CD14-positive monocyte (primary cell): ENCODE measurements around the gene ADAMTSL1. TPM values are rescaled to one million over a fixed set of nuclear protein-coding genes. Genes with fewer than 3 reads are reported as not detected.

ENCODE experiments used
- DNase-seq, 3 donors: peaks; one replicate each; pipeline ENCODE4 v3.0.0-alpha.2; 2011 to 2022
- H2AFZ ChIP-seq: 2 replicates; pipeline ENCODE4 v1.6.0; 2012; ENCODE audit warnings: mild to moderate bottlenecking, low read depth, low read length, inconsistent platforms; ENCODE audit not compliant: insufficient read depth, poor library complexity, severe bottlenecking
- H3K27ac ChIP-seq, 2 donors: 1 replicate in 1 of 2; 2 replicates in 1 of 2; pipeline ENCODE4 v1.5.1; 2012 to 2013; ENCODE audit warnings: low read length in 2 of 2, control low read depth in 1 of 2, inconsistent platforms in 1 of 2, low read depth in 1 of 2, mild to moderate bottlenecking in 1 of 2
- H3K27me3 ChIP-seq, 2 donors: one replicate each; pipeline versions ENCODE4 v1.6.0 to v1.6.1; 2011 to 2013; ENCODE audit warnings: low read length in 2 of 2; ENCODE audit not compliant: control insufficient read depth in 2 of 2, insufficient read depth in 2 of 2
- H3K36me3 ChIP-seq, 2 donors: replicated peaks in 1 of 2; 1 replicate in 1 of 2; 2 replicates in 1 of 2; pipeline versions ENCODE4 v1.5.1 to v1.6.1; 2012 to 2013; ENCODE audit warnings: low read length in 2 of 2, control low read depth in 1 of 2, inconsistent platforms in 1 of 2, mild to moderate bottlenecking in 1 of 2; ENCODE audit not compliant: insufficient read depth in 2 of 2, control insufficient read depth in 1 of 2
- H3K4me1 ChIP-seq, 2 donors: 1 replicate in 1 of 2; 2 replicates in 1 of 2; pipeline versions ENCODE4 v1.5.1 to v1.6.1; 2012 to 2013; ENCODE audit warnings: low read length in 2 of 2, control low read depth in 1 of 2, inconsistent platforms in 1 of 2, mild to moderate bottlenecking in 1 of 2, moderate library complexity in 1 of 2; ENCODE audit not compliant: insufficient read depth in 2 of 2, control insufficient read depth in 1 of 2
- H3K4me2 ChIP-seq: replicated peaks from 2 replicates; pipeline ENCODE3; 2012; ENCODE audit warnings: low read length, moderate library complexity, mild to moderate bottlenecking; ENCODE audit not compliant: poor library complexity, severe bottlenecking; ENCODE audit errors: extremely low read depth
- H3K4me3 ChIP-seq, 3 experiments: fragments of 200-600 bp in 1 of 3; sonication (generic) in 1 of 3; replicated peaks in 1 of 3; 1 replicate in 2 of 3; 2 replicates in 1 of 3; pipeline ENCODE4 v1.5.1; 2011 to 2013; ENCODE audit warnings: low read length in 3 of 3, mild to moderate bottlenecking in 3 of 3, control low read depth in 2 of 3, low read depth in 2 of 3, inconsistent platforms in 1 of 3, moderate library complexity in 1 of 3
- H3K79me2 ChIP-seq: 2 replicates; pipeline ENCODE4 v1.6.0; 2012; ENCODE audit warnings: mild to moderate bottlenecking, control low read depth, inconsistent platforms, low read length, moderate library complexity; ENCODE audit not compliant: insufficient read depth
- H3K9ac ChIP-seq: 2 replicates; pipeline ENCODE4 v1.6.0; 2017; ENCODE audit warnings: low read length, mild to moderate bottlenecking; ENCODE audit not compliant: insufficient read depth, poor library complexity, severe bottlenecking
- H3K9me3 ChIP-seq, 2 donors: replicated peaks in 1 of 2; 1 replicate in 1 of 2; 2 replicates in 1 of 2; pipeline versions ENCODE4 v1.5.1 to v1.6.1; 2012 to 2013; ENCODE audit warnings: low read length in 2 of 2, control low read depth in 1 of 2; ENCODE audit not compliant: control insufficient read depth in 1 of 2, insufficient read depth in 1 of 2
- H4K20me1 ChIP-seq: 2 replicates; pipeline ENCODE4 v1.6.0; 2012; ENCODE audit warnings: mild to moderate bottlenecking, low read length, control low read depth, moderate library complexity; ENCODE audit not compliant: insufficient read depth
- H3K27ac Mint-ChIP-seq, 7 donors: one replicate each; pipeline ENCODE4 v1.8.0; 2020; ENCODE audit warnings: mild to moderate bottlenecking in 7 of 7, mixed read lengths in 7 of 7, moderate library complexity in 6 of 7, inconsistent platforms in 2 of 7
- H3K27me3 Mint-ChIP-seq, 3 donors: one replicate each; pipeline ENCODE4 v1.8.0; 2021 to 2022; ENCODE audit warnings: low read depth in 3 of 3, mild to moderate bottlenecking in 3 of 3, mixed read lengths in 3 of 3, moderate library complexity in 3 of 3, inconsistent platforms in 1 of 3
- H3K36me3 Mint-ChIP-seq, 2 donors: one replicate each; pipeline ENCODE4 v1.8.0; 2020; ENCODE audit warnings: mixed read lengths in 2 of 2, inconsistent platforms in 1 of 2, mild to moderate bottlenecking in 1 of 2
- H3K4me1 Mint-ChIP-seq: one replicate; pipeline ENCODE4 v1.8.0; 2020; ENCODE audit warnings: mild to moderate bottlenecking, mixed read lengths
- H3K4me3 Mint-ChIP-seq, 2 donors: one replicate each; pipeline ENCODE4 v1.8.0; 2020; ENCODE audit warnings: mild to moderate bottlenecking in 2 of 2, mixed read lengths in 2 of 2, moderate library complexity in 1 of 2
- H3K9me3 Mint-ChIP-seq, 7 donors: one replicate each; pipeline ENCODE4 v1.8.0; 2020 to 2022; ENCODE audit warnings: mixed read lengths in 7 of 7, mild to moderate bottlenecking in 6 of 7, moderate library complexity in 6 of 7, inconsistent platforms in 2 of 7
- WGBS: methylation state at CpG from one replicate; pipeline ENCODE4 v1.1.5; 2013; ENCODE audit warnings: missing lambda C conversion rate; ENCODE audit not compliant: insufficient coverage; 5-methylcytosine and 5-hydroxymethylcytosine counted together
- intact Hi-C, 2 donors: fragments of 100-400 bp; cut with micrococcal nuclease; formaldehyde crosslinking; loops; one replicate each; pipeline versions ENCODE4 v1.15.0 to v1.15.1; 2023
- polyA plus RNA-seq, 3 donors: library from polyadenylated mRNA; depleted of rRNA in 1 of 3; unstranded in 2 of 3; stranded (reverse) in 1 of 3; fragments of 300-500 nt in 2 of 3; fragments of >200 nt in 1 of 3; fragmentation: Illumina TruSeq in 2 of 3; gene quantifications; 1 replicate in 2 of 3; 2 replicates in 1 of 3; pipeline ENCODE4 v1.2.3, GENCODE V29; 2012 to 2021
- TF ChIP-seq, protein P1 (sequence below): fragments of 200-600 bp; IDR thresholded peaks from one replicate; pipeline ENCODE4 v1.8.0; 2022; ENCODE audit warnings: antibody characterized with exemption, mild to moderate bottlenecking

Gene ADAMTSL1
- polyA plus RNA-seq, 3 donors: not detected

DNA sequence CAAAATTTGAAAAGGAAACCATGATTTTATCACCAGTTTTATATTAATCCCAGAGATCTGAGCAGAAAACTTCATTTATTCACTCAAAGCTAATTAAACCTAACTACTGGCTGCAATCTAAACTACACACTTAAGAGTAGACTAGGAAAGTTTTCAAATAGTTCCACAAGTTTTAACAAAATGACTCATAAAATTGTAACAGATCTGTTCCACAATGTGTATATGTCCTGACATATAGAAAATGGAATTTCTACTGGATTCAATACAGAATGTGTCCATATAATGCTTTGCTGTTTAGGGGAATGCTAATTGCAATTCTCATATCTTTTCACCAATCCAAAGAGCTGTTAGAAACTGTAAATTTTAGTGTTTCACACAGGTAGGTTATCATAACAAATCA is 40.3 kb upstream of the ADAMTSL1 start:
- Mint-ChIP-seq H3K4me1 (no peaks in the 10 kb centered on the region), H3K9me3 (peaks cover 0 to 1% (median 0%) of the 10 kb centered on the region in 7 donors), H3K27ac (no peak overlapping the region), H3K4me3 (no peak overlapping the region), H3K36me3 (no peaks in the 10 kb centered on the region), H3K27me3 (peaks cover 7 to 19% (median 9%) of the 10 kb centered on the region in 3 donors)
- Histone ChIP-seq H3K79me2 (no peaks in the 10 kb centered on the region), H3K36me3 (no peaks in the 10 kb centered on the region), H3K4me2 (no peak overlapping the region), H3K9ac (no peak overlapping the region), H3K27me3 (peaks cover 0 to 11% of the 10 kb centered on the region in 2 donors), H4K20me1 (no peaks in the 10 kb centered on the region), H2AFZ (no peak overlapping the region), H3K4me3 (no peak overlapping the region), H3K27ac (no peak overlapping the region), H3K9me3 (no peaks in the 10 kb centered on the region), H3K4me1 (no peaks in the 10 kb centered on the region)
- TF ChIP-seq, protein P1, sequence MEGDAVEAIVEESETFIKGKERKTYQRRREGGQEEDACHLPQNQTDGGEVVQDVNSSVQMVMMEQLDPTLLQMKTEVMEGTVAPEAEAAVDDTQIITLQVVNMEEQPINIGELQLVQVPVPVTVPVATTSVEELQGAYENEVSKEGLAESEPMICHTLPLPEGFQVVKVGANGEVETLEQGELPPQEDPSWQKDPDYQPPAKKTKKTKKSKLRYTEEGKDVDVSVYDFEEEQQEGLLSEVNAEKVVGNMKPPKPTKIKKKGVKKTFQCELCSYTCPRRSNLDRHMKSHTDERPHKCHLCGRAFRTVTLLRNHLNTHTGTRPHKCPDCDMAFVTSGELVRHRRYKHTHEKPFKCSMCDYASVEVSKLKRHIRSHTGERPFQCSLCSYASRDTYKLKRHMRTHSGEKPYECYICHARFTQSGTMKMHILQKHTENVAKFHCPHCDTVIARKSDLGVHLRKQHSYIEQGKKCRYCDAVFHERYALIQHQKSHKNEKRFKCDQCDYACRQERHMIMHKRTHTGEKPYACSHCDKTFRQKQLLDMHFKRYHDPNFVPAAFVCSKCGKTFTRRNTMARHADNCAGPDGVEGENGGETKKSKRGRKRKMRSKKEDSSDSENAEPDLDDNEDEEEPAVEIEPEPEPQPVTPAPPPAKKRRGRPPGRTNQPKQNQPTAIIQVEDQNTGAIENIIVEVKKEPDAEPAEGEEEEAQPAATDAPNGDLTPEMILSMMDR: no peak
- intact Hi-C loops: no loop called here
- DNase-seq: no peak

DNA sequence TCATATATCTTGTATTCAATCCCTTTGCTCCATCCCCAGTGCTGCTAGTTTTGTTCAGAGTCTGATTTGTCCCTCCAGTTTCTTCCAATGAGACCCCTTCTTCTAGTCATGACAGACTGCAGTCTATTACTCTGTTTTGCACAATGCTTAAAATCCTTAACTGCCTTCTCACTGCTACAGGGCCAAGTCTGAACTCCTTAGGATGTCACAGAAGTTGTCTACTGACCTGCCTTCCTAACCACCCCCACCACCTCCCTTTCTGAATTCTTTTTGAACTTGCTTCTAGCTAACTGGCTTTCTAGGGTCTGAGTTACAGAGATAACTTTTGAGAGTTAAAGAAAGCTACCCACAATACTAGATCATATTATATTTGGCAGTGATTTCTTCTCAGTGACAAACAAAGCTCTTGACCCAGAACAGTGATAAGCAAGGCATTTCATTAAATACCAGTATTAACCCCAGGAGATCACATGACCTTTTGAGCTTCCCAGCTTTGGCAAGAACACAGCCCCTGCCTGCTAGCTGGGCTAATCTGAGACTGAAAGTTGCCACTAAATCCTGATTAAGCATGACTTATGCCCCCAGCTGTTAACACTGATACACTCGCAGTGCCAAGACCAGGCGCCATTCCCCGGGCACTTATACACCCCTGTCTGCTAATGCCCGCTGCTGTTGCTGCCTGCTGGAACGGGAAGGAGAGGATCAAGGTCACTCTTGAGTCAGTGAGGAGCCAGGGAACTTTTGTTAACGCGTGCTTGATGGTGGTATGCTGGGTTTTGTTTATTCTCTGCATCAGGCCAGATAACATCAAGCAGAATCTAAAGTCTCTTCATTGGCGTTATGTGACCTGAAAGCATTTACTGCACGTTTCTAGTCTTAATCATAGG is 36.4 kb upstream of the ADAMTSL1 start:
- no peaks in the 10 kb centered on the region for H3K36me3 Mint-ChIP-seq
- H3K27ac ChIP-seq: no peak overlapping the region
- H3K27me3 ChIP-seq: peaks cover 0 to 23% of the 10 kb centered on the region in 2 donors
- no peaks in the 10 kb centered on the region for H3K4me1 ChIP-seq
- H3K36me3 ChIP-seq: no peaks in the 10 kb centered on the region
- H3K9me3 ChIP-seq: no peaks in the 10 kb centered on the region
- TF ChIP-seq, protein P1: no peak
- peaks cover 0 to 3% (median 0%) of the 10 kb centered on the region in 7 donors for H3K9me3 Mint-ChIP-seq
- H2AFZ ChIP-seq: no peak overlapping the region
- no peak overlapping the region for H3K9ac ChIP-seq
- no peaks in the 10 kb centered on the region for H3K4me1 Mint-ChIP-seq
- 86% methylated on average over 7 of the region's 9 CpGs for WGBS
- no peaks in the 10 kb centered on the region for H4K20me1 ChIP-seq
- no peak overlapping the region for H3K4me3 Mint-ChIP-seq
- H3K79me2 ChIP-seq: no peaks in the 10 kb centered on the region
- H3K4me3 ChIP-seq: no peak overlapping the region
- no peak overlapping the region for H3K4me2 ChIP-seq
- H3K27me3 Mint-ChIP-seq: peaks cover 15 to 36% (median 16%) of the 10 kb centered on the region in 3 donors
- H3K27ac Mint-ChIP-seq: no peak overlapping the region
- DNase-seq: no peak
- intact Hi-C loops: no loop called here
